ENCODE results near the gene KRTCAP2. TPM values are rescaled to one million over a fixed set of nuclear protein-coding genes. Genes with fewer than 3 reads are reported as not detected.

The KRTCAP2 gene
- polyA plus RNA-seq, 3 donors = 140 to 153 (median 152) TPM

DNA sequence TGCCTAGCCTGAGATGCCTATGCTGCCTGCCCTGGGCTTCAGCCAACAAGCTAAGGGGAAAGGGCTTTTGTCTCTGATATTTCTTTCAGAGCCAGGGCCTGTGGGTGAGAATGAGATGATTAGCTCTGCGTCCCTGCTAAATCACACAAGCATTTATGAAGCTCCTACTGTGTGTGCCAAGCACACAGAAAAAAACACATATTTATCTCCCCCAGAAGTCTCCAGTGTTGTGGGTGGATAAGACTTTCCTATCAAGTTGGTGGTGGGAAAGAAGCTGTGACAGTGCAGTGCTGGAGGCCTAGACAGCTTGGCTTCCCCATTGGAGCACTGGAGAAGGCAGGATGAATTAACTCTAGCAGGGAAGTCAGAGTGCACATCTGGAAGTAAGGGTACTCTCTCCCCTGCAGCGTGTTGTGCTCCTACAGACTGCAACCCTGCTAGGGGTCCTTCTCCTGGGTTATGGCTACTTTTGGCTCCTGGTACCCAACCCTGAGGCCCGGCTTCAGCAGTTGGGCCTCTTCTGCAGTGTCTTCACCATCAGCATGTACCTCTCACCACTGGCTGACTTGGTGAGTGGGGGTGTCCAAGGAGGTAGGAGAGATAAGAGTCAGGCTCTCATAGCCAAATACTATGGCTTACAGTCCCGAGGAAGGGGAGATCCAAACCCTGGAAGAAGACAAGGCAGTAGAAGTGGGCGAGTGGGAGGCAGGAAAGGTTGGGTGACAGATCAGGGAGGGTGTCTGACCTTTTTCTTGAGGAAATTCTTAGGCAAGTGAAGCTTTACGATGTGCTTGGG lies 35.8 kb downstream of the KRTCAP2 start:
- no peak for DNase-seq (ENCODE audit: low read depth in 3 of 3, low spot score in 2 of 3)

DNA sequence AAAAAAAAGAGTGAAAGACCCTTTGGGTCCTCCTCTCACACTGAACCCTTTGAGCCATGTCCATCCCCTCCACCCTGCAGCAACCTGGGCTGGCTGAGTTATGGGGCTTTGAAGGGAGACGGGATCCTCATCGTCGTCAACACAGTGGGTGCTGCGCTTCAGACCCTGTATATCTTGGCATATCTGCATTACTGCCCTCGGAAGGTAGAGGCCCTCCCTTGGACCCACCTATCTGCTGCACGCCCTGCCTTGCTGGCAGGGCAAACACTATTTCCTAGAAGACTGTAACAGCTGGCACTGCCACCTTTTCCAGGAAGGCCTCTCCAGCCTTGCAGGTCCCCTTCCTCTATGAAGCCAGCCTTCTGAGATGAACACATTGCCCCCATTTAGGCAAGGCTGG lies 36.4 kb downstream of the KRTCAP2 start:
- no peak for DNase-seq (ENCODE audit: low read depth in 3 of 3, low spot score in 2 of 3)

DNA sequence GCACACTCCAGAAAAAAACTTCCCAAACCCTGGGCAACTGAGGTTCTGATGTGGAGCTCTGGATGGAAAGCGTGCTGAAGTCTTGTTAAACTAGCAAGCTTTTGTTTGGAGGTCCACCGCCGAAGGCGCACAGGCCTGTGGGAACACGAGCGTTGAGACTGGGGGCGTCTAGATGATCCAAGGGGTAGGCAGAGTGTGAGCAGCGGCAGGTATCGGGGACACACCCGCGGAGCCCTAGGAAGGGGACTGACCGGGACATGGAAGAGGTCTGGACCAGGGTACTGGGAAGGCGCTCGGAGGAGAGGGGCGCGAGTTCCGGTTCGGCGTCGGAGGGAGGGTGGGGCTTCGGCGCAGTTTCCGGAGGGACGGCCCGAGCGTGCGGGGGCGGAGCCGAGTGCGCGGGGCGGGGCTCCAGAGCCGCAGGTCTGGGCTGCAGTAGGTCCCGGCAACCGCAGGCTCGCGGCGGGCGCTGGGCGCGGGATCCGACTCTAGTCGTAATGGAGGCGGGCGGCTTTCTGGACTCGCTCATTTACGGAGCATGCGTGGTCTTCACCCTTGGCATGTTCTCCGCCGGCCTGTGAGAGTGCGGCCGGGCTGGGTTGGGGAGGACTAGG lies 37.6 kb downstream of the KRTCAP2 start, which contains the start of gene SLC50A1:
Gene SLC50A1, plus strand, starts transcription at position 438 of the 614 bp plus-strand sequence. Its CDS starts 60 bp downstream, at position 498.
- peak in 2 of 3 donors; percentile 86 to 87 for DNase-seq (ENCODE audit: low read depth in 3 of 3, low spot score in 2 of 3)

DNA sequence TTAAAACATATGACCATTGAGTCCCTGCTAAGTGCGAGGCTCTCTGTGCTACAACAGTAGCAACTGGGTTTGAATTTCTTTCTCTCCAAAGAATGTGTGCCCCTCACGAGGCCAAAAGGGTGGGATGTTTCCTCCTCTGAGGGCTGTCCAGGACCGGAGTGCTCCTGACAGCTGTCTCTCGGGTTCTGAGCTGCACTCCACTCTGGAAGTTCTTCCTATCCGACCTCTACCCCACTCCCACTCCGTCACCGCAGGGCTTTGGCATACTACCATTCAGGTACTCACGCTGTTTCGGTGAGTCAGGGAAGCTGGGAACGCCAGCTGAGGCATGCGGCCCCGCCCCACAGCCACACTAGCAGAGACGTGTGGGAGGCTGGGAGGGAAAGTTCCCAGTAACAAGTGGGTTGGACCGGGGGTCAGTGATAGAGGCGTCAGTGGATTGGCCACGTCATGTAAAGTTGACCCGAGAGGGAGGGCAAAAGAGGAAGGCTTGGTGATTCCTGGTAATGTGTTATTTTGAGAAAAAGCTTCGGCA lies 38.2 kb downstream of the KRTCAP2 start:
- no peak for DNase-seq (ENCODE audit: low read depth in 3 of 3, low spot score in 2 of 3)

DNA sequence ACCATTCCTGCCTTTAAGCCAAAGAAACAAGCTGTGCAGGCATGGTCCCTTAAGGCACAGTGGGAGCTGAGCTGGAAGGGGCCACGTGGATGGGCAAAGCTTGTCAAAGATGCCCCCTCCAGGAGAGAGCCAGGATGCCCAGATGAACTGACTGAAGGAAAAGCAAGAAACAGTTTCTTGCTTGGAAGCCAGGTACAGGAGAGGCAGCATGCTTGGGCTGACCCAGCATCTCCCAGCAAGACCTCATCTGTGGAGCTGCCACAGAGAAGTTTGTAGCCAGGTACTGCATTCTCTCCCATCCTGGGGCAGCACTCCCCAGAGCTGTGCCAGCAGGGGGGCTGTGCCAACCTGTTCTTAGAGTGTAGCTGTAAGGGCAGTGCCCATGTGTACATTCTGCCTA lies 38.8 kb downstream of the KRTCAP2 start:
- no peak for DNase-seq (ENCODE audit: low read depth in 3 of 3, low spot score in 2 of 3)

DNA sequence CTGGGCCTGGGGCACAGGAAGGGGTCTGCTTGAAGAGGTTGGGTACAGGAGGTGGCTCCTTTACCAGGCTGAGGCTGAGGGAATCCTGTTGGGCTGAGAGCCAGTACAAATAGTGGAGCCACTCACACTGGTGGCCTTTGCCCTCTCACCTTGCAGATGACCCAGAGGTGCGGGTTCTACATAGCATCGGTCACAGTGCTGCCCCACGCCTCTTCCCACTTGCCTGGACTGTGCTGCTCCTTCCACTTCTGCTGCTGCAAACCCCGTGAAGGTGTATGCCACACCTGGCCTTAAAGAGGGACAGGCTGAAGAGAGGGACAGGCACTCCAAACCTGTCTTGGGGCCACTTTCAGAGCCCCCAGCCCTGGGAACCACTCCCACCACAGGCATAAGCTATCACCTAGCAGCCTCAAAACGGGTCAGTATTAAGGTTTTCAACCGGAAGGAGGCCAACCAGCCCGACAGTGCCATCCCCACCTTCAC lies 39.3 kb downstream of the KRTCAP2 start:
- no peak for DNase-seq (ENCODE audit: low read depth in 3 of 3, low spot score in 2 of 3)

DNA sequence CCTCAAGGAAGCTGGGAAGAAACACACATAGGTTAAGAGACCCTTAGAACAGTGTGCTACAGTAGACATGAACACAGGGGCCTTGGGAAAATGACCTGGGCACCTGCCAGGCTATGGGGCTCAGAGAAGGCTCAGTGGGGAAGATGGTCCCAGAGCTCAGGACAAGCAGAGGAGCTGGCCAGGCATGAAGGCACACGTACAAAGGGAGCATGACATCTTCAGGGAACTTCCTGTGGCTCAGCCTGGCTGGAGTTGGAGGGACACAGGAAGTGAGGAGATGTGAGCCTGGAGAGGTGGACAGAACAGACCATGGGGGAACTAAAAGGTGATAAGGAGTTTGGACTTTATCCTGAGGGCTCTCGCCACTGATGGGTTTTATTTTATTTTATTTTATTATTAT lies 41.2 kb downstream of the KRTCAP2 start:
- no peak for DNase-seq (ENCODE audit: low read depth in 3 of 3, low spot score in 2 of 3)

DNA sequence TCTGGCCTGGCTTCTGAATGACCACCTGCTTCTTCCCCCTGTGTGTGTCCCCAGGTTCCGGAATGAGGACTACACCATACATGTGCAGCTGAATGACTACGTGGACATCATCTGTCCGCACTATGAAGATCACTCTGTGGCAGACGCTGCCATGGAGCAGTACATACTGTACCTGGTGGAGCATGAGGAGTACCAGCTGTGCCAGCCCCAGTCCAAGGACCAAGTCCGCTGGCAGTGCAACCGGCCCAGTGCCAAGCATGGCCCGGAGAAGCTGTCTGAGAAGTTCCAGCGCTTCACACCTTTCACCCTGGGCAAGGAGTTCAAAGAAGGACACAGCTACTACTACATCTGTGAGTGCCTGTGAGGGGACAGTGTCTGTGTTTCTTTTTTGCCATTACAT lies 41.8 kb downstream of the KRTCAP2 start:
- DNase-seq (ENCODE audit: low read depth in 3 of 3, low spot score in 2 of 3) = no peak

DNA sequence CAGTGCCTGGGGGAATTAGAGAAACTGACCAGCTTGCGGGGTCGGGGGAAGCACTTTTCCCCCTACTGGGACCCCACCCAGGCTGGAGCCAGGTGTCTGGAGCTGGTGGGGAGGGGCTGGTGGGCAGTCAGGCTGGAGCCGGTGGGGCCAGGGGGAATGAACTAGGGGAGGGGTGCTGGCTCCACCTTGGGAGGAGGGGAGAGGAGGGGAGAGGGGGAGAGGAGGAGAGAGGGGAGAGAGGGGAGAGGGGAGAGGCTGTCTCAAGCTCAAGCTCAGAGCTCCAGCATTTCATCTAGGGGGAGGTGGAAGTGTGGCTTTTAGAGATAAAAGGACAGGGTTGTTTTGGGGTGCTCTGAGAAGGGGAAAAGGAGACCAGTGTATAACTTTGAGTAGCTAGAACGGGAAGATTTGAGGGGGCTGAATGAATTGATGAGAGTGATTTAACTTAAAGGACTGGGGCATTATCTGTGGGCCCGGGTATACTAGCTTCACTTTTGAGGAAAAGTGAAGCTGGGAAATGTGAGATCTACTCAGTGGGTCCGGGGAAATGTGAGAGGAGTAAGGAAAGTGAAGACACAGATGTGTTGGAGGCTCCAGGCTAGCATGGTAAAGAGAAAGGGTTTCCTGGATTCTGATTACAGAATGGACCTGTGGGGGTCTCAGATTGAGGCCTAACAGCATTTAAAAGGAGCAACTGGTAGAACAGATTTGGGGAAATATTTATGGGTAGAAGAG lies 42.7 kb downstream of the KRTCAP2 start:
- no peak for DNase-seq (ENCODE audit: low read depth in 3 of 3, low spot score in 2 of 3)

DNA sequence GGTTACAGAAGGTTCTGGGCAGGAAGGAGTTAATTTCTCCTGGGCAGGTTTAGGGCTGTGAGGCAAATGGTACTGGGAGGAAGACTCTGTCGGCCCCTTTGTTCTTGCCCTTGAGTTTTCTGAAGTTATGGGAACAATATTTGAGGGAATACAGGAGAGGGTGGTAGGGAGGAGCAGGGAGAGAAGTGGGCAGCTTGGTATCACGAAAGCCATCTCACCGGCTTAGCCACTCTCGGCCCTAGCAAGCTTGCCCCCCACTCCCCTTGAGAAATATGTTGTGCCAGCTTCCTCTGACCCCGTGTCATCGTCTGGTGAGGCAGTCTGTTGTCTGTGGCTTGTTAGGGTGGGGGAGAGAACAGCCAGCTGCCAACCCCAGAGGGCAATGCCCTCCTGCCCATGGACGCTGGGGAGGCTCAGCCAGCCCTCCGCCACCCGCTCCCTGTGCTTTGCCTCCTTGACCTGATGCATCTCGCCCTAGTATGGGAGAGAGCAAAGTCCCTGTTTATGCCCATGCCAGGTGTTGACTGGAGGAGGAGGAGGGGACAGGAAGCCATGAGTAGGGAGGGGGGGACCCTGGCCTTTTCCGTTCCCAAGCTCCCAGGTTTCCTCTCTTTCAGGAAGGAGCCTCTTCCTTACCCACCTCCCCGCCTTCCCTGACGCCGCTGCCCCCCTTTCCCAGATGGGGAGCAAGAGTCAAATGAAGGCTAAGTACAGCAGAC lies 44.2 kb downstream of the KRTCAP2 start:
- DNase-seq (ENCODE audit: low read depth in 3 of 3, low spot score in 2 of 3) = no peak

DNA sequence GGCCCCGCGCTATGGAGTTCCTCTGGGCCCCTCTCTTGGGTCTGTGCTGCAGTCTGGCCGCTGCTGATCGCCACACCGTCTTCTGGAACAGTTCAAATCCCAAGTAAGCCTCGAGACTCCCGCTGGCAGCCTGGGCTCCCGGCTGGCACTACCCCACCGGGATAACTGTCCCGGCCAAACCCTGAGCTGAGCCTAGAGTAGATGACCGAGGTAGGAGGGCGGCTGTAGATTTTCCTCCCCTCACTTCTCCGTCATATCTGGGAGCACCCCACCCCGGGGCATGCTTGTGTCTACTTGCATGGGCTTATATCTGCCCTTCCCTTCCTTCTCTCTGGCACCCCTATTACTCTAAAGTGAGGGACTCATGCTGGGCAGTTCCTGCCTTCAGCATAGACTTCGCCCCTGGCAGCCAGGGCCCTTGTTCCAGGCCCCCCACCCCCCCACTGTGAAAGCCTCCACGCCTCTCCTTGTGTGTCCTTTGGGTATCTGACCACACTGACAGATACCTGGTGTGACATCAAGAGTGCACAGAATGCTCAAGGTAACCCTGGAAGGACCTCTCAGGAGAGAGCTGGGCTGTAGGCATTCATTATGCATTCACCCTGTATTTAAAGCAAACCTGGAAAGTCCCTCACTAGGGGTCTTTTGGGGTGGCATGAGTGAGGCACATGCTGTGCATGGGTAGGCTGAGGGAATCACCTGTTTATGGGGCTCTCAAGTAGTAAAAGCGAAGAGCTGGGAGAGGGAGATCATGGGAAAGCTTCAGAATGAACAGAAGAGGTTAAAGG lies 44.9 kb downstream of the KRTCAP2 start:
- DNase-seq (ENCODE audit: low read depth in 3 of 3, low spot score in 2 of 3) = no peak

DNA sequence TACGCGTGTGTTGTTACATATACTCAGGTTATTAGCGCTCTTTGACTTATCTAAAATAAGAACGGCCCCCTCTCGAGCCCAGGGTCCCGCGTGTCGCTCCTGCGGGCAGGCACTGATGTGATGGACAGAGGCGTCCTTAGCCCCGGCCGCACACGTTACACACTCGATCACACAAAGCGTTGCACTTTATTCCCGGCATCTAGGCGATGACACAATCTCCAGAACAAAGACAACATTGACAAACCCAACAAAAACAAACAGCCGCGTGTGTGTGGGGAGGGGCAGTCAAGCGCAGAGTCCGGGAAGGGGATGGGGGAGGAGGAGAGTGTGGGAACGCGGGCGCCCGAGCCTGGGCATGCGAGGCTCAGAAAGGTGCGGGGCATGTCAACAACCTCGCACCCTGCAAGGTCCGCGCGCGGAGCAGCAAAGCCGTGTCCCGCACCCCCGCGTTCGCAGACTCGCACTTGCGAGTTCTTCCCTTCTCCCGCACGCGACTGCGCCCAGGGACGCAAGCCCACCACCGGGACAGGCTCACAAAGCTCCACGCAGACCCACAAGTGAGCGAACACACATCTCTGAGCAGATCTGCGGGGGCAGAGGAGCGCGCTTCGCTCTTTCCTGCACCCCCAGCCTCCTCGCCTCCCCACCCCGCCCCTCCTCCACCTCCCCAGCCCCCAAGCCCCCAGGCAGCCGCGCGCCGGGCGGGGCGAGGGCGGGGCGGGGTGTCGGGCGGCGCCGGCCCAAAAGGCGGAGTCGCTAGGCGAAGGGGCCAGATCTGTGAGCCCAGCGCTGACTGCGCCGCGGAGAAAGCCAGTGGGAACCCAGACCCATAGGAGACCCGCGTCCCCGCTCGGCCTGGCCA lies 45.8 kb downstream of the KRTCAP2 start, which contains the start of gene EFNA1:
Gene EFNA1, plus strand, starts transcription at position 772 of the 862 bp plus-strand sequence. CDS start 102 bp downstream, outside the sequence.
- no peak for DNase-seq (ENCODE audit: low read depth in 3 of 3, low spot score in 2 of 3)

DNA sequence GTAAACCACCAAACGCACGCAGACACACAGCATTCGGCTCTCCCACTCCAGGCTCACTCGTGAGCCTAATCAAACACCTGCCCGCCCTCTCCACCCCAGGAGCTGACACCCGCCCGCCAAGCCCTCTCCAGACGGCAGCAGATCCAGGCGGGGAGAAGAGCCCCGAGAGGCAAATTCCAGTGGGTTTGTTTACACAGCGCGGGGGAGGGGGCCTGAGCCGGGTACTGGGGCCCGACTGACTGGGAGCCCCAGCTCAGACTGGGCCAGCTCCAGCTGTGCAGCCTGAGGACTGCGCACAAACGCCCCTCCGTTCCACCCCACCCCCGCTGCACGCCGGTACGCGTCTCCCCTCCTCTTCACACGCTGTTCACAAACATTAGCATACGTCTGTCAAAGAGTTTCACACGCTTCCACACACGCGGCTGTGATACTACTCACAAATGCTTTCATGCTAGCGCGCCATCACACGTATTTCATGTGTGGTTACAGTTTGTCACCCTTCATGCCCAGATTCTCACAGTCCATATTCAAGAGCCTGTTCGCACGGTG lies 46.5 kb downstream of the KRTCAP2 start:
- no peak for DNase-seq (ENCODE audit: low read depth in 3 of 3, low spot score in 2 of 3)

DNA sequence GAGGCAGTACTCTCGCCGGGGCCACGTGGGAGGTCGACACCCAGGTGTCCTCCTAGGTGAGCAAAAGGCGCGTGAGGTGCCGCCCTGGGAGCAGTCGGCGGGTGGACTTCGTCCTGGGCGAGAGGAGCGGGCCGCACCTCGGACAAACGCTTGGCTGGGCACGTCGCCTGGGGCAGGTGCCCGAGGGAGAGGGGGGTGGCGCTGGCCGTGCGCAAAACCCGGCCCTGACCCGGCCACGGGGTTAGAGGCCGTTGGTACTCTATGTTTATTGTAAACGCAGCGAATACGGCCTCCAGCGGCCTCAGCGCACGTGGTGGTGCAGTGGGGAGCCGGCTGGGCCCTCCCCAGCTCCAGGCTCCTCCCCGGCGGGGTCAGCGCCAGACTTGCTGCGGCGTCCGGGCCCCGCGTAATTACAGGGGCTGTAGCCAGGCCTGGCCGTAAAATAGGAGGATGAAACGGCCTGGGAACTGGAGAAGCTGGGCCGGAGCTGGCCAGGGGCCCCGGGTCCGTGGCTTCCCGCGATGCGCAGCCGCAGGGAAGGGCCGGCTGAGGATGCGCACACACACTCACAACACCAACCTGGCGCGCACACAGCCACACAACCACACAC lies 47.1 kb downstream of the KRTCAP2 start:
- no peak for DNase-seq (ENCODE audit: low read depth in 3 of 3, low spot score in 2 of 3)

DNA sequence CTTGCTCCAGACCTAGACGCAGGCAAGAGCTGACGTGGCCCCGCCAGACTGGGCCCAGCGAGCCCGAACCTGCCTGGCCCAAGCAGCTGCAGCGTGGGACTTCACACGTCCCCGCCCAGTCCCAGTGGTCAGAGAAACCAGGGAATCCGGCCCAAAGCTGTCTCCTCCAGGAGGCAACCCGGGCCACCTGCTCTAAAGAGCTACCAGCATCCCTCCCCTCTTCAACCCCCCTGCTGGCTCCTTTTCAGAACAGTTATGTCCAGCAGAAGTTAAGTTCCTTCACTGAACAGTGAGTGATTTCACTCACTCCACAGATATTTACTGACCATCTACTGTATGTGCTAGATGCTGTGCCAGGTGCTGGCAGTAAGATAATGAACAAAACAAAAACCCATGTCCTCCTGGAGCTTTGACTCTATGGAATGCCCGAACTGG lies 47.6 kb downstream of the KRTCAP2 start:
- DNase-seq (ENCODE audit: low read depth in 3 of 3, low spot score in 2 of 3) = no peak

DNA sequence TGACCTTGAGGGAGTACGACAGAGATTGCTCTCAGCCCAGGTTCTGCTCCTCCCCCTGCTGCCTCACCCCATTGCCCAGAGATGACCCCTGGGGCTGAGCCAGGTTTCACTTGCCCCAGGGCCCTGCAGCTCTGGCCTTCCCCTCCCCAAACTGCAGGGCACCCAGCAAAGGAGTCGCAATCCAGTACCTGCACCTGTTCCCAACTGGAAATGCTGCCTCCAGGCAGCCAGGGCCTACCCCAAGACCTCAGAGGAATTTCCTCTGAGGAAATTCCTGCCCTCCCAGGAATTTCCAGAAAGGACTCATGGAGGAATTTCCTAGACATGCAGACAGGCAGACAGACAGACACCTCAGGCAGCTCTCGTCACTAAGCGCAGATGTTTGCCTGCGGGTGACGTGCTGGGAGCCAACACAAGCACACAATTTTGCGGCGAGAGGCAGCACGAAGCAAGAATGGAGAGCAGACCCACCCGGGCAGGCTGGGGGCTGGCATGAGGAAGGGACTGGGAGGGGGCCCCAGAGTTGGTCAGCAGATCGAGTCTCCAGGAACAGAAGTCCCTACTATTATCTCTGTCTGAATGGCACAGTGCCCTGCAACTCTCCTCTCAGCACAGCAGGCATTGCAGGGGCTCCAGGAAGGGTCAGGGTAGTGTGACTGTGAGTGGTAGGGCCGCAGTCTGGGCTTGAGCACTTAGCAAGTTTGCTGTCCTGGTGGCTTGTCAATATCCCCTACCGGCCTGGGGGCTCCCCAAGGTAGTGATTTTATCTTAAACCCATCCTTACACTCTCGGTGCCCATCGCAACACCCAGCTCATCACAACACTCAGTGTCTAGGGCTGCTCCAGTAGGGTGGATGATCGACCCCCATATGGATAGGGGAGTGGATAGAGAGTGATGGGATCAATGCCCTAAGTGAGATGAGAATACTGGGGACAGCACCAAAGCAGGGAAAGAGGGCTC lies 48.3 kb downstream of the KRTCAP2 start:
- DNase-seq (ENCODE audit: low read depth in 3 of 3, low spot score in 2 of 3) = no peak

DNA sequence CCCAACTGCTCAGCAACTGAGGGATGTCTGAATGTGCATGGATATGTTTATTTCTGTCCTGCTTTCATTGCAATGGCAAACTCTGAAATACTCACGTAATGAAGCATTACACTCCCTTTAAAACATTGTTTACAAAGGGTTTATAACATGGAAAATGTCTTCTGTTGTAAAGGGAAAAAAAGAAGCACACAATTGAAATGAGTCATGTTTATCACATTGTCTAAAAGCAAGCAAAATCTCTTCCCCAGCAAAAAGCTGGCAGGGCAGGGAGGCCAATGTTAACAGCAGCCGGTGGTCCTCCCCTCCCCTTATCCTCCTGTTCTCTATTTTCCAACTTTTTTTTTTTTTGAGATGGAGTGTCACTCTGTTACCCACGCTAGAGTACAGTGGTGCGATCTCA lies 49.3 kb downstream of the KRTCAP2 start:
- DNase-seq (ENCODE audit: low read depth in 3 of 3, low spot score in 2 of 3) = no peak
